Stimulated activated CD4-positive, alpha-beta T cell treated with anti-CD3 and anti-CD28 coated beads, Interleukin-2, amount 100 ng/mL, for 24 hours (primary cell): Measurements from ENCODE around the gene APP.
"Not testable (repeated sequence)": the region's sequence is repeated elsewhere in the genome, so short reads cannot be mapped to it uniquely, and the experiment has no call there.

Experiments
- DNase-seq, 2 donors: peaks; one replicate each; pipeline ENCODE4 v3.0.0-alpha.2; 2020

Gene APP

GRCh38 chr21:26012482-26012881 lies 158.1 kb downstream of the APP start:
- not testable (repeated sequence) for DNase-seq

GRCh38 chr21:26011292-26011940 lies 159.2 kb downstream of the APP start:
- no peak for DNase-seq

- DNase-seq, result no peak
Observed at GRCh38 chr21:26007951-26008498, 162.5 kb downstream of the APP start.

GRCh38 chr21:26005464-26005863 lies 165.1 kb downstream of the APP start:
- no peak for DNase-seq

GRCh38 chr21:26003404-26003803 lies 167.2 kb downstream of the APP start:
- DNase-seq, result no peak

GRCh38 chr21:26001356-26001755 lies 169.2 kb downstream of the APP start:
- no peak for DNase-seq

GRCh38 chr21:25999921-26000582 lies 170.5 kb downstream of the APP start:
- DNase-seq, result peak; percentile 20 to 36

GRCh38 chr21:25997788-25998611 lies 172.6 kb downstream of the APP start:
- no peak for DNase-seq

- no peak for DNase-seq
Observed at GRCh38 chr21:25995278-25995677, 175.3 kb downstream of the APP start.

GRCh38 chr21:25994758-25995163 lies 175.8 kb downstream of the APP start:
- DNase-seq, result no peak

- DNase-seq, result no peak
Observed at GRCh38 chr21:25988738-25989137, 181.8 kb downstream of the APP start.

- no peak for DNase-seq
Observed at GRCh38 chr21:25987531-25987930, 183.0 kb downstream of the APP start.

- no peak for DNase-seq
Observed at GRCh38 chr21:25986928-25987327, 183.6 kb downstream of the APP start.

GRCh38 chr21:25985990-25986389 lies 184.6 kb downstream of the APP start:
- DNase-seq, result no peak

GRCh38 chr21:25984538-25984937 lies 186.0 kb downstream of the APP start:
- DNase-seq, result no peak

GRCh38 chr21:25983745-25984144 lies 186.8 kb downstream of the APP start:
- no peak for DNase-seq

GRCh38 chr21:25980710-25981109 lies 189.9 kb downstream of the APP start:
- DNase-seq, result no peak

- no peak for DNase-seq
Observed at GRCh38 chr21:25979845-25980616, 190.5 kb downstream of the APP start.

GRCh38 chr21:25977068-25977611 lies 193.4 kb downstream of the APP start:
- no peak for DNase-seq

GRCh38 chr21:25974964-25975363 lies 195.6 kb downstream of the APP start:
- DNase-seq, result no peak

GRCh38 chr21:25970254-25970930 lies 200.2 kb downstream of the APP start:
- DNase-seq, result no peak

GRCh38 chr21:25967901-25968438 lies 202.6 kb downstream of the APP start:
- no peak for DNase-seq
